22Rv1 (cell line): Measurements from ENCODE around the gene MAU2.

ENCODE experiments used
- CTCF ChIP-seq: fragments of 450-650 bp; IDR thresholded peaks from 2 replicates; pipeline ENCODE4 v1.5.1; 2017; ENCODE audit warnings: mild to moderate bottlenecking
- ZFX ChIP-seq: fragments of 450-650 bp; IDR thresholded peaks from 2 replicates; pipeline ENCODE4 v1.6.1; 2017; ENCODE audit warnings: antibody characterized with exemption, borderline replicate concordance

GRCh38 chr19:19407633-19407930 is 87.0 kb downstream of the MAU2 start:
- TF ChIP-seq CTCF (no peak), ZFX (no peak)
